ENCODE measurements around the gene RPUSD3.

RPUSD3 gene

GRCh38 chr3:9886328-9886727 lies 42.5 kb upstream of the RPUSD3 start:
- H3K27ac ChIP-seq (ENCODE audit: low read length) = no peak overlapping the region
- no peaks in the 10 kb centered on the region for H3K36me3 ChIP-seq (replicated peaks; ENCODE audit: insufficient read depth, low read length)
- H2AFZ ChIP-seq (ENCODE audit: low read length) = no peak overlapping the region
- H3K4me1 ChIP-seq (ENCODE audit: low read length) = no peaks in the 10 kb centered on the region
- H3K27me3 ChIP-seq (replicated peaks; ENCODE audit: insufficient read depth, low read length) = no peaks in the 10 kb centered on the region; the same call in 1 of the 2 replicates
- no peak overlapping the region for H3K4me2 ChIP-seq (ENCODE audit: low read depth, low read length)
- H3K9me3 ChIP-seq (replicated peaks; ENCODE audit: insufficient read depth, low read length) = no peaks in the 10 kb centered on the region
- TF ChIP-seq EZH2 (optimal IDR thresholded peaks at IDR 0.05; ENCODE audit: low read depth, low read length) (no peak), EZH2phosphoT487 (IDR thresholded peaks at IDR 0.05; ENCODE audit: low read length) (no peak), CTCF (IDR thresholded peaks at IDR 0.05; ENCODE audit: low read length) (no peak)
- H3K4me3 ChIP-seq (ENCODE audit: low read length) = no peak overlapping the region
- no peaks in the 10 kb centered on the region for H3F3A ChIP-seq (ENCODE audit: insufficient read depth, low read length)
- H3K9me2 ChIP-seq (replicated peaks; ENCODE audit: insufficient read depth, low read length) = no peaks in the 10 kb centered on the region
- H3K79me2 ChIP-seq (ENCODE audit: low read length) = peaks cover 9% of the 10 kb centered on the region
- H4K20me1 ChIP-seq (ENCODE audit: insufficient read depth, low read length) = no peaks in the 10 kb centered on the region
- no peak for DNase-seq
- H3K9ac ChIP-seq (ENCODE audit: low read length) = no peak overlapping the region

- Histone ChIP-seq H2AFZ (ENCODE audit: low read length) (no peak overlapping the region), H4K20me1 (ENCODE audit: insufficient read depth, low read length) (no peaks in the 10 kb centered on the region), H3K79me2 (ENCODE audit: low read length) (no peaks in the 10 kb centered on the region), H3K27ac (ENCODE audit: low read length) (no peak overlapping the region), H3K4me2 (ENCODE audit: low read depth, low read length) (no peak overlapping the region), H3K9me3 (replicated peaks; ENCODE audit: insufficient read depth, low read length) (no peaks in the 10 kb centered on the region), H3K36me3 (replicated peaks; ENCODE audit: insufficient read depth, low read length) (no peaks in the 10 kb centered on the region), H3K4me3 (ENCODE audit: low read length) (no peak overlapping the region), H3K4me1 (ENCODE audit: low read length) (no peaks in the 10 kb centered on the region), H3K27me3 (replicated peaks; ENCODE audit: insufficient read depth, low read length) (no peaks in the 10 kb centered on the region; the same call in 1 of the 2 replicates), H3K9ac (ENCODE audit: low read length) (no peak overlapping the region), H3K9me2 (replicated peaks; ENCODE audit: insufficient read depth, low read length) (no peaks in the 10 kb centered on the region), H3F3A (ENCODE audit: insufficient read depth, low read length) (no peaks in the 10 kb centered on the region)
- TF ChIP-seq CTCF (IDR thresholded peaks at IDR 0.05; ENCODE audit: low read length) = no peak
- no peak for TF ChIP-seq EZH2 (optimal IDR thresholded peaks at IDR 0.05; ENCODE audit: low read depth, low read length)
- no peak for TF ChIP-seq EZH2phosphoT487 (IDR thresholded peaks at IDR 0.05; ENCODE audit: low read length)
- no peak for DNase-seq
Observed at GRCh38 chr3:9884555-9885165, 40.9 kb upstream of the RPUSD3 start.

GRCh38 chr3:9883706-9884554 lies 40.1 kb upstream of the RPUSD3 start:
- TF ChIP-seq CTCF (IDR thresholded peaks at IDR 0.05; ENCODE audit: low read length) (no peak), EZH2 (optimal IDR thresholded peaks at IDR 0.05; ENCODE audit: low read depth, low read length) (no peak), EZH2phosphoT487 (IDR thresholded peaks at IDR 0.05; ENCODE audit: low read length) (no peak)
- H3K9me3 ChIP-seq (replicated peaks; ENCODE audit: insufficient read depth, low read length) = no peaks in the 10 kb centered on the region
- no peaks in the 10 kb centered on the region for H3K79me2 ChIP-seq (ENCODE audit: low read length)
- no peaks in the 10 kb centered on the region for H3K9me2 ChIP-seq (replicated peaks; ENCODE audit: insufficient read depth, low read length)
- no peaks in the 10 kb centered on the region for H3K4me1 ChIP-seq (ENCODE audit: low read length)
- H3K27me3 ChIP-seq (replicated peaks; ENCODE audit: insufficient read depth, low read length) = no peaks in the 10 kb centered on the region; the same call in 1 of the 2 replicates
- no peaks in the 10 kb centered on the region for H3F3A ChIP-seq (ENCODE audit: insufficient read depth, low read length)
- H3K4me3 ChIP-seq (ENCODE audit: low read length) = no peak overlapping the region
- DNase-seq = no peak
- no peak overlapping the region for H2AFZ ChIP-seq (ENCODE audit: low read length)
- no peaks in the 10 kb centered on the region for H4K20me1 ChIP-seq (ENCODE audit: insufficient read depth, low read length)
- H3K27ac ChIP-seq (ENCODE audit: low read length) = no peak overlapping the region
- H3K4me2 ChIP-seq (ENCODE audit: low read depth, low read length) = no peak overlapping the region
- H3K9ac ChIP-seq (ENCODE audit: low read length) = no peak overlapping the region
- H3K36me3 ChIP-seq (replicated peaks; ENCODE audit: insufficient read depth, low read length) = no peaks in the 10 kb centered on the region

All from MM.1S (cell line).